ENCODE results near the gene MAGI1.

- TF ChIP-seq CTCF (IDR thresholded peaks at IDR 0.05) (no peak), POLR2A (IDR thresholded peaks at IDR 0.05) (no peak), EP300 (IDR thresholded peaks at IDR 0.05) (no peak), POLR2AphosphoS5 (IDR thresholded peaks at IDR 0.05) (no peak)
Observed at GRCh38 chr3:65752636-65753035, 286.1 kb downstream of the MAGI1 start.
